ENCODE measurements around the gene AKIRIN1. TPM values are rescaled to one million over a fixed set of nuclear protein-coding genes. Genes with fewer than 3 reads are reported as not detected.
"Not testable (repeated sequence)": the region's sequence is repeated elsewhere in the genome, so short reads cannot be mapped to it uniquely, and the experiment has no call there.

AKIRIN1 gene
- total and polyA plus RNA-seq, 8 donors: 43.4 to 79.5 (median 67.2) TPM

DNA sequence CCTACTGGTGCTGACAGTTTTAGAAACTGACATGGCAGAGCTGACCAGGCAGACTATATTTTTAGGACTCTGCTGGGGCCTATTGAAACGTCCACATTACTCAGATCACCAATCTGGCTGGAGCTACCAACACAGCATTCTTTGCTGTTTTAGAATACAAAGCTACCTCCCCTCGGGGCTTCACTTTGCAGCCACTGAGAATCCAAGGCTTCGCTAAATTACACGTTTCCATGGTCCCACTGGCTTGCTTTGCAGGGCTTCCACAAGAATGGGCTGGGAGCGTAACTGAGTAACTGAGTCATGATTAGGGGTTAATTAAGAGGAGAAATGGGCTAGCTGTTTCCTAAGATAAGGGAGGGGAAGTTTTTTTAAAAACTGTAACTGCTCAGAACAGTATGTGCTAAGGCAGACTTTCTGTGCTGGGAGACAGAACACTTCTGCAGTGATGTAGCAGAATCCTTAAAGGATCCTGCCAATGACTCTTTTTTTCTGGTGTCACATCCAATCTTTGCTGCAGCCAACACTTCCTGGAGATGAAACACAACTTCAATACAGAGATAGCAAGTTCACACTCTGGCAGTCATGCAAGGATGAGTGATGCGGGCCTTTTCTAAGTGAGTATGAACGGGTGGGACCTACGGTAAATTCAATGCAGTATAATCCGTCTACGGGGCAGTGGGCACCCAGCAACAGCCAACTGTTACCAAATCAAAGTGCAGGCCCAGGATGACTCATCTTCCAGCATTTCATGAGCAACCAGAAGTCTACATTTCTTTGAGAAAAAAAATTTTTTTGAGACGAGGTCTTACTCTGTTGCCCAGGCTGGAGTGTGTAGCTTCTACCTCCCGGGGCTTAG, 56.5 kb downstream of the AKIRIN1 start:
- Histone ChIP-seq H3K36me3 (peaks cover 0 to 4% of the 10 kb centered on the region in 2 donors), H3K9me3 (no peaks in the 10 kb centered on the region), H3K27me3 (no peaks in the 10 kb centered on the region), H3K4me3 (no peak overlapping the region), H3K4me1 (no peaks in the 10 kb centered on the region), H3K27ac (peak overlapping the region; percentile 20 to 59)
- ATAC-seq (peak; percentile 76), DNase-seq (no peak)
- intact Hi-C loops (cut with DNase I): no loop called here
- TF ChIP-seq CTCF (IDR thresholded peaks at IDR 0.05): no peak

GRCh38 chr1:39048745-39049370, 57.8 kb downstream of the AKIRIN1 start:
- TF ChIP-seq CTCF (IDR thresholded peaks at IDR 0.05): no peak

GRCh38 chr1:39050001-39050400, 58.9 kb downstream of the AKIRIN1 start:
- DNase-seq: no peak
- Histone ChIP-seq H3K4me1 (no peaks in the 10 kb centered on the region), H3K9me3 (no peaks in the 10 kb centered on the region), H3K27ac (no peak overlapping the region), H3K36me3 (no peaks in the 10 kb centered on the region), H3K27me3 (no peaks in the 10 kb centered on the region), H3K4me3 (no peak overlapping the region)
- no peak for ATAC-seq
- intact Hi-C loops (cut with DNase I): no loop called here
- no peak for TF ChIP-seq CTCF (IDR thresholded peaks at IDR 0.05)

More at GRCh38 chr1:39048745-39049370, 57.8 kb downstream of the AKIRIN1 start:
- DNase-seq (no peak), ATAC-seq (no peak)
- no peaks in the 10 kb centered on the region for H3K27me3 ChIP-seq
- no peaks in the 10 kb centered on the region for H3K4me1 ChIP-seq
- peaks cover 0 to 2% of the 10 kb centered on the region in 2 donors for H3K36me3 ChIP-seq
- H3K4me3 ChIP-seq: no peak overlapping the region
- no peak overlapping the region for H3K27ac ChIP-seq
- no peaks in the 10 kb centered on the region for H3K9me3 ChIP-seq
- intact Hi-C loops (cut with DNase I): no loop called here

- intact Hi-C loops (cut with DNase I); H3K4me1 ChIP-seq: not testable (repeated sequence)
Observed at GRCh38 chr1:39051193-39051850, 60.2 kb downstream of the AKIRIN1 start.

GRCh38 chr1:39051956-39052355, 60.9 kb downstream of the AKIRIN1 start:
- Histone ChIP-seq H3K27ac (no peak overlapping the region), H3K4me3 (no peak overlapping the region), H3K9me3 (no peaks in the 10 kb centered on the region), H3K36me3 (no peaks in the 10 kb centered on the region), H3K4me1 (no peaks in the 10 kb centered on the region), H3K27me3 (no peaks in the 10 kb centered on the region)
- DNase-seq (no peak), ATAC-seq (no peak)
- intact Hi-C loops (cut with DNase I): no loop called here
- no peak for TF ChIP-seq CTCF (IDR thresholded peaks at IDR 0.05)

More at GRCh38 chr1:39051193-39051850, 60.2 kb downstream of the AKIRIN1 start:
- ATAC-seq, H3K4me3 ChIP-seq, DNase-seq, H3K9me3 ChIP-seq, H3K27ac ChIP-seq, H3K27me3 ChIP-seq, H3K36me3 ChIP-seq: not testable (repeated sequence)

DNA sequence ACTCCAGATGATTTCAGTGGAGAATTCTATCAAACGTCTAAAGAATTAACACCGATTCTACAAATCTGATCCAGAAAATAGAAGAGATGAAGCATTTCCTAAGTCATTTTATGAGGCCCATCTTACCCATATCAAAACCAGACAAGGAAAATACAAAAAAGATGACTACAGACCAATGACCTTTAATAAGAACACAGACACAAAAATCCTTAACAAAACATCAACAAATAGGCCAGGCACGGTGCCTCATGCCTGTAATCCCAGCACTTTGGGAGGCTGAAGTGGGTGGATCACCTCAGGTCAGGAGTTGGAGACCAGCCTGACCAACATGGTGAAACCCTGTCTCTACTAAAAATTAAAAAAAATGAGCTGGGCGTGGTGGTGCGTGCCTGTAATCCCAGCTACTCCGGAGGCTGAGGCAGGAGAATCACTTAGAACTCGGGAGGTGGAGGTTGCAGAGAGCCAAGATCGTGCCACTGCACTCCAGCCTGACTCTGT, 64.2 kb downstream of the AKIRIN1 start:
- H3K36me3 ChIP-seq; H3K4me1 ChIP-seq; ATAC-seq; DNase-seq; intact Hi-C loops (cut with DNase I); H3K27ac ChIP-seq; H3K4me3 ChIP-seq; H3K9me3 ChIP-seq; H3K27me3 ChIP-seq: not testable (repeated sequence)
